NCI-H446 (cell line): Measurements from ENCODE around the gene CCDC124.
"Not testable (repeated sequence)": the region's sequence is repeated elsewhere in the genome, so short reads cannot be mapped to it uniquely, and the experiment has no call there.

Experiments
- DNase-seq, 2 experiments: peaks; one replicate each; lab custom pipeline; 2025; lab: John Stamatoyannopoulos, UW

CCDC124 gene, protein sequence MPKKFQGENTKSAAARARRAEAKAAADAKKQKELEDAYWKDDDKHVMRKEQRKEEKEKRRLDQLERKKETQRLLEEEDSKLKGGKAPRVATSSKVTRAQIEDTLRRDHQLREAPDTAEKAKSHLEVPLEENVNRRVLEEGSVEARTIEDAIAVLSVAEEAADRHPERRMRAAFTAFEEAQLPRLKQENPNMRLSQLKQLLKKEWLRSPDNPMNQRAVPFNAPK

DNA sequence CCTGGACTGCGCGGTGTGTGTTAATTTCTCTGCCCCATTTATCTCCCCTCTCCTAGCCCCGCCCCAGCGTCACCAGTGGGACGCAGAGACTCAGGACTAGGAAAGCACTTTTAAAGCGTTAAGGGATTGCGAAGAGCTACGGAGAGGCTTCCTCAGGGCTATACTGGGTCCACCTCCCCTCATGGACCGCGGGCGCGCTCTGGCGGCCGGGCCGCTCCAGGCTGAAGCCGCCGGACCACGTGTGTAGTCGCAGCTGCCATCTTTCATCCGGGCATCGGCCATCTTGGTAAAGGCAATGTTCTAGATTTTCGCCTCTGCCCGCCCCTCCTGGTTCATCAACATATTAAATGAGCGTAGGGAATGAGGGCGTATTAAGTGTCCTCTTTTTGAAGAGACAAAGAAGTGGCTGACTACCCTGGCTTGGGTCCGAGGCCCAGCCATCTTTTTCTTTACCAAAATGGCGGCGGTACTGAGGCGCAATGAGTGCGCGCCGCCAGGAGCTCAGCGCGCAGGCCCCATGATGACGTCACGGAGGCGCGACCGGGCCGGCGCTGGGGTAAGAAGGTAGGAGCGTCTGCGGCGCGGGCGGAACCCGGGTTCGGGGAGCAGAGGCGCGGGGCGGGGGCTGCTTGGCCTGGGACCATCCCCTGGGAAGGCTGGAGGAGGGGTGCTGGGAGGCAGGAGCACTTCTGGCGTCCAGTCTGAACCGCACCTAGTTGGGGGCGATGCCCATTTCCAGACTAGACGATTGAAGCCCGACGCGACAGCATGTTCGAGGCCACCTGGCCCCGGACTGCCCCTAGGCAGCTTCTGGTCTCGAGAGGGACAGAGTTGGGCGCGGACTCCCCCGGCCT is at the start of gene CCDC124:
Gene CCDC124, plus strand, starts transcription at position 531 of the 854 bp plus-strand sequence. CDS start 3,406 bp downstream, outside the sequence.
- DNase-seq: peak; percentile 96 to 97

DNA sequence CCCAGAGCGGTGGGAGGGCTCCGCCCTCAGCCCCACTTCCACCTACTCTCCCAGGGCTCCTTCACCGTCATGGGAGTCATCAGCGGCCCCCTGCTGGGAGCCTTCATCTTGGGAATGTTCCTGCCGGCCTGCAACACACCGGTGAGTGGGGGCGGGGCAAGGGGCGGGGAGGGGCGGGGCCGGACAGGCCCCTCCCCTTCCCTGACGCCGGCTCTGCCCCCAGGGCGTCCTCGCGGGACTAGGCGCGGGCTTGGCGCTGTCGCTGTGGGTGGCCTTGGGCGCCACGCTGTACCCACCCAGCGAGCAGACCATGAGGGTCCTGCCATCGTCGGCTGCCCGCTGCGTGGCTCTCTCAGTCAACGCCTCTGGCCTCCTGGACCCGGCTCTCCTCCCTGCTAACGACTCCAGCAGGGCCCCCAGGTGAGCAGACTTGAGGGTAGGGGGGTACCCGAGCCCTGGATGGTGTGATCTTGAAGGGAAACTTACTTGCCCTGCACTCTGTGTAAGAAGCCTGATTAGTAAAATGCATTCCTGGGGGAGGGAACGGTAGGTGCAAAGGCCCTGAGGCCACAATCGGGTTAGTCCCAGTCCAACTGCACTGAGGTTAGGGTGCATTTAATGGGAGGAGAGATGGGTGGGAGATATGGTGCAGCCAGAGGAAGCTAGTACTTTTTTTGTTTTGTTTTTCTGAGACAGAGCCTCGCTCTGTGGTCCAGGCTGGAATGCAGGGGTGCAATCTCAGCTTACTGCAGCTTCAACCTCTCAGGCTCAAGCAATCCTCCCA is 49.0 kb upstream of the CCDC124 start:
- DNase-seq: no peak

DNA sequence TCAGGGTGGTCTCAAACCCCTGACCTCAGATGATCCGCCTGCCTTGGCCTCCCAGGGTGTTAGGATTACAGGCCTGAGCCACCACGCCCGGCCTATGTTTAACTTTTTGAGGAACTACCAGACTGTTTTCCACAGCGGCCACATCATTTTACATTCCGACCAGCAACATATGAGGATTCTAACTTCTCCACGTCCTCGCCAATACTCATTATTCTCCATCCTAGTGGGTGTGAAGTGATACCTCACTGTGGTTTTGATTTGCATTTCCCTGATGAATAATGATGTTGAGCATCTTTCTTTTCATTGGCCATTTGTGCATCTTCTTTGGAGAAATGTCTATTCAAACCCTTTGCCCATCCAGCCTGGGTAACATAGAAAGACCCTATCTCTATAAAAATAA is 46.3 kb upstream of the CCDC124 start:
- DNase-seq: no peak

DNA sequence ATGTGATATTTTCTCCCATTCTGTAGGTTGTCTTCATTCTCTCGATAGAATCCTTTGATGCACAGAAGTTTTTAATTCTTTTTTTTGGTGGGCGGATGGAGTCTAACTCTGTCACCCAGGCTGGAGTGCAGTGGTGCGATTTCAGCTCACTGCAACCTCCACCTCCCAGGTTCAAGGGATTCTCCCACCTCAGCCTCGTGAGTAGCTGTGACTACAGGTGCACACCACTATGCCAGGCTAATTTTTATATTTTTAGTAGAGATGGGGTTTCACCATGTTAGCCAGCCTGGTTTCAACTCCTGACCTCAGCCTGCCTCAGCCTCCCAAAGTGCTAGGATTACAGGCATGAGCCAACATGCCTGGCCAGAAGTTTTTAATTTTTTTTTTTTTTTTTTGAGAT is 45.6 kb upstream of the CCDC124 start:
- not testable (repeated sequence) for DNase-seq

DNA sequence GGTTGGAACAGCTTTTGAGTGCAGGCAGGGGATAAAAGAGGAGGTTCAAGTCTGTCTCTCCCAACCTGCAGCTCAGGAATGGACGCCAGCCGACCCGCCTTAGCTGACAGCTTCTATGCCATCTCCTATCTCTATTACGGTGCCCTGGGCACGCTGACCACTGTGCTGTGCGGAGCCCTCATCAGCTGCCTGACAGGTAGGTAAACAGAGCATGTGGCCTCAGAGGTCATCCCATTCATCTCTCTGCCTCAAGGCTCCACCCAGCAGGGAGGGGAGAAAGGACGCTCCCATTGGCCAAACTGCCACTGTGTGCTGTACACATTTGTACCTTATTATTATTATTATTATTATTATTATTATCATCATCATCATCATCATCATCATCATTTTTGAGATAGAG is 44.6 kb upstream of the CCDC124 start:
- DNase-seq: no peak

DNA sequence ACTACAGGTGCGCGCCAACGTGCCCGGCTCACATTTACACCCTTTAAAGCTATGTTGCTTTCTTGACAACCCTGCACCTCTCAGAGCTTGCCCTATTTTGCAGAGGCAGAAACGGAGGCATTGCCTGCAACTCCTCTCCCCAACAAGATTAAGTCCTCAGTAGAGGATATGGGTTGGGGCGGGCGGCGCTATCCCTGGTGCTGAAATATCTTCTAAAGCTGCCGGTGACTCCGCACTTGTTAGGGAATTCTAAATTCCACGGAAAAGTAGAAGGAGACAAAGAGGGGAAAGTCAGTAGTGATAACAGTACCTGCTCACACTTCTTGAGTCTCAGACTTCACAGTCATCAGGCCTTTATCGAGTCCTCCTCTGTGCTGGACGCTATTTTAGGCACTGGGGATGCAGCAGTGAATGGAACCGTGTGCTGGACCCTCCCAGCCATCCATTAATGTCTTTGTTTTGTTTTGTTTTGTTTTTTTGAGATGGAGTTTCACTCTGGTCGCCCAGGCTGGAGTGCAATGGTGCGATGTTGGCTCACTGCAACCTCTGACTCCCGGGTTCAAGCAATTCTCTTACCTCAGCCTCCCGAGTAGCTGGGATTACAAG is 43.1 kb upstream of the CCDC124 start:
- DNase-seq: no peak

DNA sequence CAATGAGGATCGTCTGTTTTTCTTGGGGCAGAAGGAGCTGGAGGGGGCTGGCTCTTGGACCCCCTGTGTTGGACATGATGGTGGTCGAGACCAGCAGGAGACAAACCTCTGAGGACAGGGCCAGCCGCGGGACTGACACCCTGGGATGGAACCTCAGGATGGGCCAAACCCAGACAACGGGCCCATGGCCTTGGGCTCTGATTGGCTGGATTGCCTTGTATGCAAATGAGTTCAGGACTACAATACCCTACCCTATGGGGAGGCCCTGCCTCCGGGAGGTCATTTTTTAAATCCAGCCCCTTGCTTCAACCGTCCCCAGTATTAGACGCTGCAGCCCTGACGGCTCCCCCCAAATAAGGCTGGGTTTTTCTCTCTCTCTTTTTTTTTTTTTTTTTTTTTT is 39.0 kb upstream of the CCDC124 start:
- no peak for DNase-seq

DNA sequence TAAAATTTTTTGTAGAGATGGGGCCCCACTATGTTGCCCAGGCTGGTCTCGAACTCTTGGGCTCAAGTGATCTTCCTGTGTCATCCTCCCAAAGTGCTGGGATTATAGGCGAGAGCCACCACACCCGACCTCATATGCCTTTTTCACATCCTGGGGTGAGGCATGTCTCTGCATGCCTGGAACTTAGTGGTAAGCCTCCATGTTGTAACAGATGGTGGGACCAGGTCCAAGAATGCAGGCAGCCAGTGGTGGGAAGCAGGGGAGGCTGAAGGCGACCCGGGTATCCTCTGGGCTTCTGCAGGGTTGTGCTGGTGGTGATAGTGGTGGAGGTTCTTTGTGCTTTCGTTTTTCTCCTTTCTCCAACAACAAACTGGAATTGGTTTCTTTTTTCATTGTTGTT is 30.1 kb upstream of the CCDC124 start:
- peak; percentile 62 to 86 for DNase-seq

DNA sequence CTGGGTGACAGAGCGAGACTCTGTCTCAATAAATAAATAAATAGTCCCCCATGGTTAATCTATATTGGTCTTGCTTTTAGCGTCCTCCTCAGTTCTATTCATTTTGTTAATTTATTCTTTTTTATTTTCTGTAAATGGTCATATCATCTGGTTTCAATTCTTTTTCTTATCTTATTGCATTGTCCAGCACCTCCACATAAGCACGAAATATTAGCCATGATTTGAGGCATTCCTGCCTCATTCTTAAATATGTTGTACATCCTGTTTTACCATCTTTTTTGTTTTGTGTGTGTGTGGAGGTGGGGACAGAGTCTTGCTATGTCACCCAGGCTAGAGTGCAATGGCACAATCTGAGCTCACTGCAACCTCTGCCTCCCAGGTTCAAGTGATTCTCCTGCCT is 24.6 kb upstream of the CCDC124 start:
- no peak for DNase-seq

DNA sequence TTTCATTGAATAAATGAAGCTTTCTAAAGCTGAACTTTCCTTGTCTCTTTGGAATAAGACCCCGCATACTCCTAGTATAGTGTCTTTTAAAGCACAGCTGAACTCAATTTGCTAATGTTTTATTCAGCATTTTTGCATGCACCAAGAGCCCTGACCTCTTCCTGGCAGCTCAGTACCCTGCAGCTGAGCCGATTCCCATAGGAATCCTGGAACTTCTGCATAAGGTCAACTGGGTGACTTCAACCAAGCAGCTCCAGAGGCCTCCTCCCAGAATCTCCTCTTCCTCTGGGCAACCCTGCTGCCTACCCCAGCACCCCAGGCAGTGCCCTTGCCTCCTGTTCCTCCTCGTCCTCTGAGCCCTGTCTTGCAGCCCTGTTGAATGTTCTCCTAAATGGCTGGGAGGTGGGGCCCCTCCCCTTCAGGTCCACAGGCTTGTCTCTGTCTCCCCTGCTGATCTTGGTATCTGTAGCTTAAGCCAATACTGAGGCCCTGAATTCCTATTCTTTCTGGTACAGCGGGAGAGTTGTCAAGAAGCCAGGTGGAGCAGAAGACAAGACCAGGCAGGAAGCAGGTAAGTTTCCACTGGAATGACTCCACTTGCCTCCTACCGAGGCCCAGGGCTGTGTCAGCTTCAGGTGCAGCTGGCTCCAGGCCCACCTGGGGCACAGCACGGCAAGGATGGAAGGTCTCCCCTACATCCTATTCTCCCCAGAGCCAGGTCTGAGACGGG is 23.6 kb upstream of the CCDC124 start:
- no peak for DNase-seq

DNA sequence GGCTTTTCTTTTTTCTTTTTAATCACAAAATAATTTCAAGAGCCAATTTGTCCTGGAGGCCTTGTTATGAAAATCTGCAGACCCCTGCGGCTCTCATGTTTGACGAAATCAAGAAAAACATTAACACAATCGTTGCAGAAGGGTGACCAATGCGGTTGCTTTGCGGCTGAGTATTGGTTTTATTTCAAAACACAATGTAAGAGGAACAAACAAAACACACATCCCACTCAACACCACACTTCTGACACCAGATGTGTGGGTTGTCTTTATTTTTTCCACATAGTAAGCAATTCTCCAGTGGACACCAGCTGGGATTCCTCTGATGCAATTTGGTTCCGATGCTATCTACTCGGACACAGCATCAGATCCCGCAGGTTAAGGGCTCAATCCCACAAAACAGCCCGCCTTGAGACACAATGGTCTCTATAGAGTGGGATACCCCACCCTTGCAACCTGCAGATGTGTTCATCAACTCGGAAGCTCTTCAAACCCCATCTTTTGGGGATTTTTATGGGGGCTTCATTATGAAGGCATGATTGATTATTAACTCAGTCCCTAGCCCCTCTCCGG is 21.9 kb upstream of the CCDC124 start:
- DNase-seq: no peak

DNA sequence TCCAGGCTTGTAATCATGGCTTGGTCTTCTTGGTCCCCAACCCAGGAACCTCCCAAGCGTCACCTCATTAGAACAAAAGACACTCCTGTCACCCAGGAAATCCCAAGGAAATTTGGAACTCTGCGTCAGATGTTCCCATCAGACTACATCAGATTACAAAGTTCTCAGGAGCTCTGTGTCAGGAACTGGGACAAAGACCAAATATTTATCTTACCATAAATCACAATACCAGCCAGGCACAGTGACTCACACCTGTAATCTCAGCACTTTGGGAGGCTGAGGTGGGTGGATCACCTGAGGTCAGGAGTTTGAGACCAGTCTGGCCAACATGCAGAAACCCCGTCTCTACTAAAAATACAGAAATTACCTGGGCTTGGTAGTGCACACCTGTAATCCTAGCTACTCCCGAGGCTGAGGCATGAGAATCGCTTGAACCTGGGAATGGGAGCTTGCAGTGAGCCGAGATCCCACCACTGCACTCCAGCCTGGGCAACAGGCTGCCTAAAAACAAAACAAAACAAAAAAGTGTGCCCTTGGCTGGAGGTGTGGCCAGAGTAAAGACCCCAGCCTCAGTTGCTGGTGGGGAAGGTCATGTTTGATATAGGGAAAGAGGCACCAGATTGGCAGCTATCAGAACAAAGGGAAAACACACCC is 16.7 kb upstream of the CCDC124 start:
- no peak for DNase-seq

DNA sequence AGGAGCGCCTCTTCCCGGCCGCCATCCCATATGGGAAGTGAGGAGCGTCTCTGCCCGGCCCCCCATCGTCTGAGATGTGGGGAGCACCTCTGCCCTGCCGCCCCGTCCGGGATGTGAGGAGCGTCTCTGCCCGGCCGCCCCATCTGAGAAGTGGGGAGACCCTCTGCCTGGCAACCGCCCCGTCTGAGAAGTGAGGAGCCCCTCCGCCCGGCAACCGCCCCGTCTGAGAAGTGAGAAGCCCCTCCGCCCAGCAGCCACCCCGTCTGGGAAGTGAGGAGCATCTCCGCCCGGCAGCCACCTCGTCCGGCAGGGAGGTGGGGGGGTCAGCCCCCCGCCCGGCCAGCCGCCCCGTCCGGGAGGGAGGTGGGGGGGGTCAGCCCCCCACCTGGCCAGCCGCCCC is 14.7 kb upstream of the CCDC124 start:
- DNase-seq: not testable (repeated sequence)

DNA sequence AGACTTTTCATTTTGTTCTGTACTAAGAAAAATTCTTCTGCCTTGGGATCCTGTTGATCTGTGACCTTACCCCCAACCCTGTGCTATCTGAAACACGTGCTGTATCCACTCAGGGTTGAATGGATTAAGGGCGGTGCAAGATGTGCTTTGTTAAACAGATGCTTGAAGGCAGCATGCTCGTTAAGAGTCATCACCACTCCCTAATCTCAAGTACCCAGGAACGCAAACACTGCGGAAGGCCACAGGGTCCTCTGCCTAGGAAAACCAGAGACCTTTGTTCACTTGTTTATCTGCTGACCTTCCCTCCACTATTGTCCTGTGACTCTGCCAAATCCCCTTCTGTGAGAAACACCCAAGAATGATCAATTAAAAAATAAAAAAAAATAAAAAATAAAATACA is 13.7 kb upstream of the CCDC124 start:
- not testable (repeated sequence) for DNase-seq

DNA sequence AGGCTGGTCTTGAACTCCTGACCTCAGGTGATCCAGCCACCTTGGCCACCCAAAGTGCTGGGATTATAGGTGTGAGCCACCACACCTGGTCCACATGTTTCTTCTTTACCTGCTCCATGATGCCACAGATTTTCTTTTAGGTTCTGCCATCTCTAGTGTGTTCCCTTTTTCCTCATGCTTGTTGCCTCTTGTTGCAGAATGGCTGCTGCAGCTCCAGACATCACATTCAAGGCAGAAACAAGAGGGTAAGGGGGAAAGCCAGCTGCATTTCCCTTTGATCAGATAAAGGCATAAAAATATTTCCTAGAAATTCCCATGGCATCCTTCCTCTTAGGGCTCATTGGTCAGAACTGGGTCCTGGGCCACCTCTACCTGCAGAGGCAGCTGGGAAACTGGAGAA is 12.3 kb upstream of the CCDC124 start:
- DNase-seq: no peak

DNA sequence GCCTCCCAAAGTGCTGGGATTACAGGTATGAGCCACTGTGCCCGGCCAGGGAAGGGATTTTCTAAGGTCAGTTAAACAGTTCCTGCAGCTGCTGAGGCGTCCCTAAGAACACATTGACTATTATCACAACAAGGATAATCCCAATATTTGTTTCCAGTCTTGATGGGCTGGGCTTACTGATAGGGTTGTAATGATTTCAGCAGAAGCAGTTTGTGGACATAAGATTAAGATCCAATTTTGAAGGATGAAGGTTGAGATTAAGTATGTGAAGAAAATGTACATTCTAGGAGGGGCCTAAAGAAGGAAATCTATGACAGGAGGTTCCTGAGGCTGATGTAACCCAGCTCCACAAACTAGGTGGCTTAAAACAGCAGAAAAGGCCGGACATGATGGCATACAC is 10.7 kb upstream of the CCDC124 start:
- DNase-seq: no peak

DNA sequence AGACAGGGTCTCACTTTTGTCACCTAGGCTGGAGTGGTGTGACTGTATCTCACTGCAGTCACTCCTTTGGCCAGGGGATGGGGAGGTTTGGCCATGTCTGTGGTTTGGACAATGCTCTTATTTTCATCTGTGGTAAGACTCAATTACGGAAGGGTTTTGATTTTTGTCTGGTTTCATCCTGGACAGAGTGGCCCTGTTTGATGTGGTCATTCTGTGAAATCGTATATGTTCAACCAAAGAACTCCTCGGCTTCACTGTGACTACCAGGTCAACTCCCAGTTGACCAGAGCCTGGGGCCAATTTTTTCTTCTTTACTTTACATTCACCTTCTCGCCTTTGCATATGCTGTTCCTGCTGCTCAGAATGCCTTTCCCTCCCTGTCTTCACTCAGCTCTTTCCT is 6.8 kb upstream of the CCDC124 start:
- no peak for DNase-seq

DNA sequence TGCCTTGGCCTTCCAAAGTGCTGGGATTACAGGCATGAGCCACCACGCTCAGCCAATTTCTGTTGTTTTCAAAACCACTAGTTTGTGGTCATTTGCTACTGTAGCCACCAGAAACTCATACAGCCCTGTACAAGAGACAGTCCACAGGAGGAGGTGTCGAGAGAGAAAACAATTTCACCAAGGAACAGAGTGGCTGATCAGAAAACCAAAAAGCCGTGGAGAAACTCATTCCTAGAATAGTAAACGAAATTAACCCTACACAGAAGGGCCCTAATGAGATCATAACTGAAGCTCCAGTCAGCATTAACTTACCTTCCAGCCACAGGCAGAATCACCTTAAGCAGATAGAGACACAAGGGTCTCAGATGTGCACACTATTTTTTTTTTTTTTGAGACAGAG is 3.8 kb upstream of the CCDC124 start:
- no peak for DNase-seq

DNA sequence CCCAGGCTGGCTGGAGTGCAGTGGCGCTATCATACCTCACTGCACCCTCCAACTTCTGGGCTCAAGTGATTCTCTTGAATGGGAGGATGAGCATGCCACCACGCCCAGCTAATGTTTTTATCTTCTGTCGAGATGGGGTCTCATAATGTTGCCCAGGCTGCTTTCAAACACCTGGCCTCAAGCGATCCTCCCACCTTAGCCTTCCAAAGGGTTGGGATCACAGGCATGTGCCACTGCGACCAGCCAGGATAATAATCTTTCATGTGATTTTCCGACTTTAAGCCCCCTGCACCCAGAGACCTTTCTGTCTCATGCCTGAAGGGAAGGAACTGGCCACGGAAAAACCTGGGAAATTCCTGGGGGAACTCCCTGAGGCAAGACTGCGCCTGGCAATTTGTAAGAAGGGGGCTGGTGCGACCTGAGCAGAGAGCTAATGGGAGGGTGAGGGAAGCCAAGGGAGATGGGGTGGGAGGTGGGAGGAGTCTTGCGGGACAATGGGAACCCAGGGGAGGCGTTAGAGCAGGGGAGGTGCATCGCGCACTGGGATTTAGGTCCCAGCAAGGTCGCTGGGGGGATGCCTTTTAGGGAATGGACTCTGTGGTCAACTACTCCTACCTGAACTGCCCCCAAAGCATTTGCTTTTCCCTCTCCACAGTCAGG is 1.2 kb upstream of the CCDC124 start:
- DNase-seq: no peak

DNA sequence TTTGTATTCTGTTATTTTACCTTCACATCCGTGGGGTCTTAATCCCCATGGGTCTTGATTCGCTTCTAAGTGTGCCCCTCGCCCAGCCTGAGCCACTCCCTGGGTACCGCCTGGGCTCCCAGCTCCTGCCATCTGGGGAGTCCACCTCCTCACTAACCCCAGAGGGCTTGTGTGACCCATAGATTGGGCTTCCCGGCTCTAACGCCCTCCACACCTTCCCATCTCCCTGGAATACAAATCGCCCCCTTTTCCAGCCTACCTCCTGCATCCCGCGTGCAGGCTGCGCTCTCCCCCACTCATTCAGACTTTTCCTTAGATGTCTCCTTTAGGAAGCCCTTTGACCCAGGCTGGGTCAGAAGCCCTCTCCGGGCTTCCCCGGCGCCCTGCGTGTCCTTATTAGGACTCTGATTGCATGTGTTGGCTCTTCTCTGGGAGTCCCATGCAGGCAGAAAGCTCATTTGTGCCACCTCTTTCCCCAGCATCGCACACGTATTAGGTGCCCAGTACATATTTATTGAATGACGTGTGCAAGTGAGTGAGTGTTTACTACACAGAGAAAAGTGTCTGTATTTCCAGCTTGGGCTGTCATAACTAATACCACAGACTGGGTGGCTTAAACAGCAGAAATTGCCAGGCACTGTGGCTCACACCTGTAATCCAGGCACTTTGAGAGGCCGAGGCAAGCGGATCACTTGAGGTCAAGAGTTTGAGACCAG is 757 bp downstream of the CCDC124 start:
- no peak for DNase-seq
